ENCODE data around the gene SPATA9.
"Not testable (repeated sequence)": the region's sequence is repeated elsewhere in the genome, so short reads cannot be mapped to it uniquely, and the experiment has no call there.

Gene SPATA9

DNA sequence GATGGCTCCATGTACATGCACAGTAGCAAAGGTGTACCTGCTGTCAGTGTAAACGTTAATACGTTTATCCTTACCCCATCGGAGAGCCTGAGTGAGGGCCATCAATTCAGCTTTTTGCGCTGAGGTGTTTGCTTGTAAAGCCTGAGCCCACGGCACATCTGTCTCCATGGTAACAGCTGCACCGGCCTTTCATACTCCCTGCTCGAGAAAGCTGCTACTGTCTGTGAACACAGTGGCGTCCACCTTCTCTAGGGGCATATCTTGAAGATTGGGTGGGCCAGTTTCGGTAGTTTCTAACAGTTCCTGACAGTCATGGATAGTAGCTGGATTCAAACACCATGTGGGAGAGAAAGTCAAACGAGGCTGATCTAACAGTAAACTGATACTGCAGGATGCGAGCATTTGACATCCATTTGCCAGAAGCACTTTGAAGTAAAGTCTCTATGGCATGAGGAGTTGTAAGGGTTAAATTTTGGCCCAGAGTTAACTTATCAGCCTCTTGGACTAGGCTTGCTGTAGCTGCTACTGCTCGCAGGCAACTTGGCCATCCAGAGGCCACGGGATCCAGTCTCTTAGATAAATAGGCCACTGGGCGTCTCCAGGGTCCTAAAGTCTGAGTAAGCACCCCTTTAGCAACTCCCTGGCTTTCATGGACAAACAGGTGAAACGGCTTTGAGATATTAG is 27.3 kb upstream of the SPATA9 start:
- ATAC-seq (ENCODE audit: low read depth), result no peak
- Mint-ChIP-seq H3K27me3 (peaks cover 2% of the 10 kb centered on the region), H3K36me3 (no peaks in the 10 kb centered on the region), H3K4me3 (no peak overlapping the region), H3K27ac (no peak overlapping the region), H3K9me3 (no peaks in the 10 kb centered on the region), H3K4me1 (no peaks in the 10 kb centered on the region)
- no peak for DNase-seq (ENCODE audit: low spot score in 2 of 2)

DNA sequence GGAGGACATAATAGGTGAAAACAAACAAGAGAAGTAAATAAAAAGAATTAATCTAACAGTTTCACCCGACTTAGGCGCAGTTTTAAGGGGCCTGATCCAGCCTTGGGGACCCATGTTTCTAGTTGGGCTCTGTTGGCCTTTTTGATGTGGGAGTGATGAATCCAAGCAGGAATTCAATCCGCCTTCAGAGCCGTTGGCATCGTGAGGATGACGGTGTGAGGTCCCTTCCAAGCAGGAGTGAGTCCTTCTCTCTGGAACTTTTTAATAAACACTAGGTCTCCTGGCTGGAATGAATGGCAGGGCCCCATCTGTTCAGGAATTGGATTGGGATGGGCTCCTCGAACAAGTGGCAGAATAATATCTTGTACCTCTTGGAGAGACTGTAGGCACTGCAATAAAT is 26.1 kb upstream of the SPATA9 start:
- H3K27me3 Mint-ChIP-seq, result peaks cover 2% of the 10 kb centered on the region
- H3K9me3 Mint-ChIP-seq, result no peaks in the 10 kb centered on the region
- H3K27ac Mint-ChIP-seq, result no peak overlapping the region
- no peaks in the 10 kb centered on the region for H3K36me3 Mint-ChIP-seq
- ATAC-seq (ENCODE audit: low read depth) (no peak), DNase-seq (ENCODE audit: low spot score in 2 of 2) (no peak)
- H3K4me1 Mint-ChIP-seq, result no peaks in the 10 kb centered on the region
- no peak overlapping the region for H3K4me3 Mint-ChIP-seq

DNA sequence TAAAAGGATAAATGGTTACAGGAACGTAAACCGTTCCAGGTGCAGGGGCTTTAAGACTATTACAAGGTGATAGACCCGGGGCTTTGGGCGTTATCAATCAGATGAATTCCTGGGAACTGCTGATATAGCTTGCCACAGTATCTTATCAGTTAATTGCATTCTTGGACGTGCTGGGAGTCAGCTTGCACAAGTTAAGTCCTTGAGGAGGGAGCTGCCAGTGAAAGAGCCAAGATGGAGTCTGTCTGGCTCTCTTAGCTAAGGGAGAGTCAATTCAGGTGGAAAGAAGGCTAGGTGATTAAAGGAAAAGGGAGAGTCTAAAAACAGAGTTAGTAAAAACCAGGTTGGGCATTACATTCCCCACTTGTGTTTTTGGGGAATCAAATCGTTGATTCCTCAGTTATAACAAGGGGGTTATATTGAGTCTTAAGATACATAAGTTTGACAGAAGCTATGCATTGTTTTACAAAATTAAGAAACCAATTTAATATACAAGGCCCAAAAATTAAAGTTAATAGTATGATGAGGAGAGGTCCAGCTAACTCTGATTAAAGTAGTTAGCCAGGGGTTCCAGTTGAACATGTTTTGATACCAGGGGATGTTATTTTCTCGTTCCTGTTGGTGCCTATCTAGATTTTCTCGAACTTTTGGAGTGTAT is 24.9 kb upstream of the SPATA9 start:
- ATAC-seq (ENCODE audit: low read depth); H3K4me3 Mint-ChIP-seq; H3K9me3 Mint-ChIP-seq; H3K4me1 Mint-ChIP-seq; H3K36me3 Mint-ChIP-seq; H3K27me3 Mint-ChIP-seq; H3K27ac Mint-ChIP-seq; DNase-seq (ENCODE audit: low spot score in 2 of 2): not testable (repeated sequence)

DNA sequence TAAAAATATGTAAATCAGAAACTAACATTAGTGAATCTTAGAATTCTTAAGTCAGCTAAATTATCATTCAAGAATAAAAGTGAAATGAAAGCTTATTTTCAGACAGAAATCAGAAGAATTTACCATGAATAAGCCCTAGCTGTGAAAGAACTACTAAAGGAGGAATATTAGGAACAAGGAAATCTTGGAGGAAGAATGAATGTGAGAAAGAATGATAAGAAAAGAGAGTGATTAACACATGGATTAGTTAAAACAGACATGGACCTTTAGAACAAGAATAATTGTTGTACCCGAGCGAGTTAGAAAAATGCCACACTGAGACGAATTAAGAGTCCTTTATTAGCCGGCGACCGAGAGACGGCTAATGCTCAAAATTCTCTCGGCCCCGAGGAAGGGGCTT is 24.3 kb upstream of the SPATA9 start:
- Mint-ChIP-seq H3K27ac (no peak overlapping the region), H3K36me3 (no peaks in the 10 kb centered on the region), H3K4me1 (no peaks in the 10 kb centered on the region), H3K9me3 (no peaks in the 10 kb centered on the region), H3K4me3 (no peak overlapping the region), H3K27me3 (peaks cover 2% of the 10 kb centered on the region)
- no peak for DNase-seq (ENCODE audit: low spot score in 2 of 2)
- no peak for ATAC-seq (ENCODE audit: low read depth)

DNA sequence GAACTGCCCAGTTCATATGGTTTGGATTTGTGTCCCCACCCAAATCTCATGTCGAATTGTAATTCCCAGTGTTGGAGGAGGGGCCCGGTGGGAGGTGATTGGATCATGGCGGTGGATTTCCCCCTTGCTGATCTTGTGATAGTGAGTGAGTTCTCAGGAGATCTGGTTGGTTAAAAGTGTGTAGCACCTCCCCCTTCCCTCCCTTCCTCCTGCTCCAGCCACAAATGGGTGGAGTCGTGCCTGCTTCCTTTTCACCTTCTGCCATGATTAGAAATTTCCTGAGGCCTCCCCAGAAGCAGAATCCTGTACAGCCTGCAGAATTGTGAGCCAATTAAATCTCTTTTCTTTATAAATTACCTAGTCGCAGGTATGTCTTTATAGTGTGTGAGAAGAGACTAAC is 23.4 kb upstream of the SPATA9 start:
- not testable (repeated sequence) for H3K36me3 Mint-ChIP-seq; H3K9me3 Mint-ChIP-seq; H3K27me3 Mint-ChIP-seq; DNase-seq (ENCODE audit: low spot score in 2 of 2); ATAC-seq (ENCODE audit: low read depth); H3K4me1 Mint-ChIP-seq; H3K4me3 Mint-ChIP-seq; H3K27ac Mint-ChIP-seq

DNA sequence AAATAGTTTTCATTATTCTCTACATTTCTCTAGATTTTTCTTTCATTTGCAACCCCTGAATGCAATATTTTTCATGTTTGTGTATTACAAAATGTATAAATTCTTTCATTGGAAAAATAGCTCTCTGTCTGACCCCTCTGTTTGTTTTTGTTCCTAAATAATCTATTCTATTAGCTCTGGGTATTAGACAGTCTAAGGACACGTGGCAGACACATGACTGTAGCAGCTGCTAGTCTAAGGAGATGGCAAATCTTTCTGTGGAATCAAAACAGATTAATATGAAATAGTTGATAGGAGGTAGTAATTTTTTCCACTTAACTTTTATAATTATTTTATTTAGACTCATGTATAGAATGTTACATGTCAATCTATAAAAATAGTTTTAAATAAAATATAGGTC is 21.4 kb upstream of the SPATA9 start:
- Mint-ChIP-seq H3K27ac (no peak overlapping the region), H3K36me3 (no peaks in the 10 kb centered on the region), H3K27me3 (peaks cover 5% of the 10 kb centered on the region), H3K4me1 (no peaks in the 10 kb centered on the region), H3K4me3 (no peak overlapping the region), H3K9me3 (no peaks in the 10 kb centered on the region)
- DNase-seq (ENCODE audit: low spot score in 2 of 2) (no peak), ATAC-seq (ENCODE audit: low read depth) (no peak)

DNA sequence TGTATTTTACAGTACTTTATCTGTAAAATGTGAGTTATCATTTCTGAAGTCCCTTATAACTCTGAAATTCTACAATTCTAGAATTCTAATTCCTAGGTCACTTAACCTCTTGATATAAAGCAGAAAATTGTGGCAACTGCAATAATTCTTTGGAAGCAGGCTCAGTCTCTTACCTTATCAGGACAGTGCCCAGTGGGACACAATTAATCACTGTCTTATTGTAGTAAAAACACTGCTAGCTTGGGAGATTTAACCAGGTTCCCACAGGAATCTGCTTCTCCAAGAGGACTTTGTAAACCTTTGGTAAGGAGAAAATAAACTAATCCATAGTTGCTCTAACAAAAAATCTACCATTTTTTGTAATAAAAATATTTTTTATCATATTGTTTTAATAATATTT is 18.3 kb upstream of the SPATA9 start:
- DNase-seq (ENCODE audit: low spot score in 2 of 2), result no peak
- Mint-ChIP-seq H3K9me3 (no peaks in the 10 kb centered on the region), H3K27me3 (peaks cover 8% of the 10 kb centered on the region), H3K36me3 (no peaks in the 10 kb centered on the region), H3K4me3 (no peak overlapping the region), H3K4me1 (no peaks in the 10 kb centered on the region), H3K27ac (no peak overlapping the region)
- ATAC-seq (ENCODE audit: low read depth), result no peak

DNA sequence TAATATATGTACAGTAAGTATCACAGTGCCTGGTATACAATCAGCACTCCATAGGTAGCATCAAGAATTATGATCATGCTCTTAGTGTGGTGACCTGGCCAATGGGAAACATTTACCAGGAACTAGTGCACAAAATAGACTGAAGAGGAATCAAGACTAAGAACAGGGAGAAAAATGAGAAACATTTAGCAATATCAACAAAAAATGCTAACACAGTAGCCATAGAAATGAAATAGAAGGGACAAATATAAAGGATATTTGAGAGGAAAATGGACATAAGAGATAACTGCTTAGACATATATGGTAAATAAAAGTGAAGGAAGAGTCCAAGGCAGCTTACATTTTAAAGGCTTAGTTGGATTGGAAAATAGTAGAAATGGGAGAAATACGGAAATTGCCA is 16.5 kb upstream of the SPATA9 start:
- H3K4me1 Mint-ChIP-seq, result no peaks in the 10 kb centered on the region
- no peaks in the 10 kb centered on the region for H3K36me3 Mint-ChIP-seq
- H3K4me3 Mint-ChIP-seq, result no peak overlapping the region
- H3K27ac Mint-ChIP-seq, result no peak overlapping the region
- peaks cover 8% of the 10 kb centered on the region for H3K27me3 Mint-ChIP-seq
- ATAC-seq (ENCODE audit: low read depth) (no peak), DNase-seq (ENCODE audit: low spot score in 2 of 2) (no peak)
- H3K9me3 Mint-ChIP-seq, result no peaks in the 10 kb centered on the region

DNA sequence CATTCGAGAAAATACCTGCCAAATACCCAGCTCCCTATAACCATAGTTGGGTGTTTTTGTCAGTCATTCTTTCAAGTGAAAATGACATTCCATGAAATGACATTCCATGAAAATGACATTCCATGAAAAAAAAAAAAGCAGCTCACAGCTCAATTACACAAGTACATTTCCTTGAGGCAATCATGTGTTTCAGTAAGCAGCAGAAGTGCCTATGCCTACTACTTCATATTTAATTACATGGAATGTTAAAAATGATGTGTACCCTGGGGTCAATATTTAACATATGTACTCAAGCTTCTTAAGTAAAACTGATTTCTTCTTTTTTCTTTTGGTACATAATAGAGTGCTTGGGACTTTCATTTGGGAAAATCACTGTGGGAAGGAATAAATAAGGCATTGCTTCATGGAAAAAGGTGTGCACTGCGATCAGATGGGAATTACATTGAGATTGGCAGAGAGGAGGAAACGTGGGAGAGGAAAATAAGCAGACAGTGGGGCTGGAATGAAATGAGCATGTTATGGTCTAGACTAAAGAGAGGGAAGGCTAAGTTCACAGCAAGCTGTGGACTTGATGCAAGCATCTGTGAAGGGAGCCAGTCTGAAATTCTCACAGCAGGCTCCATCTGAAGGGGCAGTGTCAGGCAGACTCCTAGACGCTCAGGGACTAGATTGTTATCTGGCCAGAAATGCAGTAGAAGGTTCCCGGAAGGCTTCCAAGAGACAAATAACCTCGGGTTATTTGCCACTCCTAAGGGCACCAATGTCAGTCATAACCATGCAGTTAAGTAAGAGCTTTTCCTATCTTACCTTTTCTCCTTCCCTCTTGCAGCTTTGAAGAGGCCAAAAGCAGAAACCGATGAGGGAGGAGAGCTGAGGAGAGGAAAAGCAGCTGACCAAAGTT is 15.2 kb upstream of the SPATA9 start:
- Mint-ChIP-seq H3K27me3 (peaks cover 8% of the 10 kb centered on the region), H3K4me3 (no peak overlapping the region), H3K36me3 (no peaks in the 10 kb centered on the region), H3K27ac (no peak overlapping the region), H3K9me3 (no peaks in the 10 kb centered on the region), H3K4me1 (no peaks in the 10 kb centered on the region)
- ATAC-seq (ENCODE audit: low read depth), result no peak
- no peak for DNase-seq (ENCODE audit: low spot score in 2 of 2)

DNA sequence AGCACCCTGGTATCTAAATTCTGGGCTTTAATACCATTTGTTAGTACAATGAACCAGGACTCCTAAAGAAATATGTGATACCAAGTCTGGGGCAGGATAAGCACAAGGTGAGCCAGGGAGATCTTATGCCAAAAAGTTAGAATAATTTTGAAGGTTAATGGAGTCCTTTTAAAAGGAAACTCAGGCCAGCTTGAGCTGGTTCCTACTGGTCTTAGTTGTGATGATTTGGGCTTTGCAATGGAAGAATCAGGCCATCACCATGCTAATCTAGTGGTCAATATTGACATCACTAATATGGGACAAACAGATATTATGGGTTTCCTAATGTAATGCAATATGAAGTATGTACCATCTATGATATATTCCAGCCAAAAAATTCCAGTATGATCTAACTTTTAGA is 7.5 kb upstream of the SPATA9 start:
- no peak overlapping the region for H3K27ac Mint-ChIP-seq
- H3K4me1 Mint-ChIP-seq, result no peaks in the 10 kb centered on the region
- DNase-seq (ENCODE audit: low spot score in 2 of 2) (no peak), ATAC-seq (ENCODE audit: low read depth) (no peak)
- peaks cover 1% of the 10 kb centered on the region for H3K9me3 Mint-ChIP-seq
- H3K36me3 Mint-ChIP-seq, result no peaks in the 10 kb centered on the region
- no peak overlapping the region for H3K4me3 Mint-ChIP-seq
- H3K27me3 Mint-ChIP-seq, result no peaks in the 10 kb centered on the region

DNA sequence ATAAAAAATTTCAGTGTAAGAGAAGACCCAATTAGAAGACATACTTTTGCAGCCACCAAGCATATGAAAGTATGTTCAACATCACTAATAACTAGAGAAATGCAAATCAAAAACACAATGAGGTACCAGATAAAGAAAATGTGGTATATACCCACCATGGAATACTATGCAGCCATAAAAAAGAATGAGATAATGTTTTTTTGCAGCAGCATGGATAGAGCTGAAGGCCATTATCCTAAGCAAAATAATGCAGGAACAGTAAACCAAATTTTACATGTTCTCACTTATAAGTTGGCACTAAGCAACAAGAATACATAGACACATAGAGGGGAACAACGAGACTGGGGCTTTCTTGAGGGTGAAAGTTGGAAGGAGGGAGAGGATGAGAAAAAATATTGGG is 6.9 kb upstream of the SPATA9 start:
- H3K4me1 Mint-ChIP-seq, result no peaks in the 10 kb centered on the region
- DNase-seq (ENCODE audit: low spot score in 2 of 2) (no peak), ATAC-seq (ENCODE audit: low read depth) (no peak)
- no peak overlapping the region for H3K27ac Mint-ChIP-seq
- peaks cover 1% of the 10 kb centered on the region for H3K9me3 Mint-ChIP-seq
- no peaks in the 10 kb centered on the region for H3K27me3 Mint-ChIP-seq
- no peaks in the 10 kb centered on the region for H3K36me3 Mint-ChIP-seq
- H3K4me3 Mint-ChIP-seq, result no peak overlapping the region

DNA sequence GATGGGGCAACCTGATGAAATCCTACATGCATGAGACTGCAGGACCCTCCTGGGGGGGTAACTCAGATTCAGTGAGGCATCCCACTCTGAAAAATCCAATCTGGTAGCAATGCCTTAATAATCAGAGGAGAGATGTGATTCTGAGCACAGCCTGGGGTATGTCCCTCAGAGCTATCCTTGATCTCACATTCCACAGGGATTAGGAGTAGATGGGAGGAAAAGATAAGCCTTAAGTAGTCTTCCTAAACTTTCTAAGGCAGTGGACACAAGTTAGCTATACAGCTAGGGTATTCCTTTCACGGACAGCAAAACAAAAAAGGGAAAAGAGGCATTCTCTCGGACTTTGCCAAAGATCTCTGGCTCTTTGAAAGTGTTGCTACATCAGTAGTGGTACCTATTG is 3.9 kb upstream of the SPATA9 start:
- ATAC-seq (ENCODE audit: low read depth) (no peak), DNase-seq (ENCODE audit: low spot score in 2 of 2) (no peak)
- Mint-ChIP-seq H3K9me3 (peaks cover 1% of the 10 kb centered on the region), H3K4me1 (no peaks in the 10 kb centered on the region), H3K36me3 (peaks cover 2% of the 10 kb centered on the region), H3K4me3 (no peak overlapping the region), H3K27me3 (peaks cover 6% of the 10 kb centered on the region), H3K27ac (no peak overlapping the region)

DNA sequence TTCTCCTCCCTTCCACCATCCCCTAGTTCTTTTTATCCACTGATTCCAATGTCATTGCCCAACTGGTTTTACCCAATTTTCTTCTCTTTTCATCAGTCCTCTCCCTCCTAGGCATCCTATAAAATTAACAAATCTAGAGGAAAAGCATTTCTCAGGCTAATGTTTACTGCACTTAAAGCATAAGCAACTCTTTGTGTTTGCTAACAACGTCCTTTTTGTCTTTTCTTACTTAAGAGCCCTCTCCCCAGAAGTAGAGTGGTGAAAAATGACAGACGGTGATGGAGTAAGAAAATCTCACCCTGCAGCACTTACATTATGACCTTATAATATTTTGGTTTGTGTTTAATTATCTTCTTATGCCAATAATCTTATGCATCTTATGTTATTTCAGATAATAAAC is 1.6 kb upstream of the SPATA9 start:
- H3K4me1 Mint-ChIP-seq, result no peaks in the 10 kb centered on the region
- no peak for ATAC-seq (ENCODE audit: low read depth)
- peaks cover 2% of the 10 kb centered on the region for H3K36me3 Mint-ChIP-seq
- H3K9me3 Mint-ChIP-seq, result peaks cover 1% of the 10 kb centered on the region
- no peak overlapping the region for H3K4me3 Mint-ChIP-seq
- DNase-seq (ENCODE audit: low spot score in 2 of 2), result no peak
- H3K27me3 Mint-ChIP-seq, result peaks cover 14% of the 10 kb centered on the region
- no peak overlapping the region for H3K27ac Mint-ChIP-seq

DNA sequence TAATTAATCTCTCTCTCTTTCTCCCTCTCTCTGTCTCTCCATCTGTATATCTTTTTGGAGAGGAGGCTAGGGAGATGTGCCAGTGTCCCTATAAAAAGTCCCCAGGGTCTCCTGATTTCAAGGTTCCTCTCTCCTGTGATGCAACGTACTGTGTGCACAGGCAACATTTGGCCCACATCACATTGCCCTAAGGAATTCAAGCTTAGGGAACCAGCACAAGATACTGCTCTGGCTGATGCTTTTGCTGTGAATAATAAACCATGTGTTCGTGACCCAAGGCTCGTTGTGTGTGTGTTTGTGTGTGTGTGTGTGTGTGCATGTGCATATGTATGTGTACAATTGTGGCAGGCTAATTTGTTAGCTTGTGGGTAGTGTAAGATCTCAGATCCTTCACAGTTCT is 9.7 kb downstream of the SPATA9 start:
- no peak overlapping the region for H3K4me3 Mint-ChIP-seq
- DNase-seq (ENCODE audit: low spot score in 2 of 2) (no peak), ATAC-seq (ENCODE audit: low read depth) (no peak)
- no peaks in the 10 kb centered on the region for H3K4me1 Mint-ChIP-seq
- H3K27ac Mint-ChIP-seq, result no peak overlapping the region
- no peaks in the 10 kb centered on the region for H3K36me3 Mint-ChIP-seq
- H3K9me3 Mint-ChIP-seq, result no peaks in the 10 kb centered on the region
- H3K27me3 Mint-ChIP-seq, result peaks cover 2% of the 10 kb centered on the region
